ENCODE measurements around the gene ADM2.

DNA sequence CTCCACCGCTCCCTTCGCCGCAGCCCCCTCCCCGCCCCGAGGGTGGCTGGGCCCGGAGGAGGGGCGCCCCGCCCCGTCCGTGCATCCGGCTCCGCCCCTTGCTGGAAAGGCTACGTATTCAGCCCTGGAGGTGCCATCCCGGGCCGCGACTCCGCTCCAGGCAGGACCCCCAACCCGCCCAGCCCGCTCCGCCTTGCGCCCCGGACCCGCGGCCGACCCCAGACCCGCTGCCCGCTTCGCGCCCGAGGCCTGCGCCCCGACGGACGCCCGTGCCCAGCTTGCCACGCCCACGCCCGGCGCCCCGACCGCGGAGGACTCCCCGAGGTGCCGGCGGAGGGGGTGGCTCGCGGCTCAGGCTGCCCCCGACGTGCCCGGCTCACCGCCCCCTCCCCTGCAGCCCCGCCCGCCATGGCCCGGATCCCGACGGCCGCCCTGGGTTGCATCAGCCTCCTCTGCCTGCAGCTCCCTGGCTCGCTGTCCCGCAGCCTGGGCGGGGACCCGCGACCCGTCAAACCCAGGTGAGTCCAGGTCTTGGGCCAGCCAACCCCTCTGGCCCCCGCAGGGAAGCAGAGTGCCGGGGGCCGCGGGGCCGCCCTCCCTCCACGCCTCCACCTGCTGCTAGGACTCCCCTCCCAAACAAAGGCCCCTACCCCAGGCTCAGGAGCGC lies at the start of gene ADM2:
- TF ChIP-seq, protein P1, sequence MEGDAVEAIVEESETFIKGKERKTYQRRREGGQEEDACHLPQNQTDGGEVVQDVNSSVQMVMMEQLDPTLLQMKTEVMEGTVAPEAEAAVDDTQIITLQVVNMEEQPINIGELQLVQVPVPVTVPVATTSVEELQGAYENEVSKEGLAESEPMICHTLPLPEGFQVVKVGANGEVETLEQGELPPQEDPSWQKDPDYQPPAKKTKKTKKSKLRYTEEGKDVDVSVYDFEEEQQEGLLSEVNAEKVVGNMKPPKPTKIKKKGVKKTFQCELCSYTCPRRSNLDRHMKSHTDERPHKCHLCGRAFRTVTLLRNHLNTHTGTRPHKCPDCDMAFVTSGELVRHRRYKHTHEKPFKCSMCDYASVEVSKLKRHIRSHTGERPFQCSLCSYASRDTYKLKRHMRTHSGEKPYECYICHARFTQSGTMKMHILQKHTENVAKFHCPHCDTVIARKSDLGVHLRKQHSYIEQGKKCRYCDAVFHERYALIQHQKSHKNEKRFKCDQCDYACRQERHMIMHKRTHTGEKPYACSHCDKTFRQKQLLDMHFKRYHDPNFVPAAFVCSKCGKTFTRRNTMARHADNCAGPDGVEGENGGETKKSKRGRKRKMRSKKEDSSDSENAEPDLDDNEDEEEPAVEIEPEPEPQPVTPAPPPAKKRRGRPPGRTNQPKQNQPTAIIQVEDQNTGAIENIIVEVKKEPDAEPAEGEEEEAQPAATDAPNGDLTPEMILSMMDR (IDR thresholded peaks at IDR 0.05; ENCODE audit: poor library complexity): no peak
- TF ChIP-seq EZH2phosphoT487 (IDR thresholded peaks at IDR 0.05; ENCODE audit: low read depth, severe bottlenecking, unreplicated experiment) (no peak), EZH2 (IDR thresholded peaks at IDR 0.05; ENCODE audit: borderline replicate concordance) (peak; percentile 17)

Data from hepatocyte (in vitro differentiated cells).